GM12801 (cell line): ENCODE data around the gene CRYBB1.

ENCODE experiments used
- TF ChIP-seq, protein P1 (sequence below): IDR thresholded peaks from one replicate; pipeline ENCODE4 v1.5.1; 2011; ENCODE audit warnings: control low read depth; ENCODE audit not compliant: insufficient read length; ENCODE audit errors: extremely low read depth

Gene CRYBB1

DNA sequence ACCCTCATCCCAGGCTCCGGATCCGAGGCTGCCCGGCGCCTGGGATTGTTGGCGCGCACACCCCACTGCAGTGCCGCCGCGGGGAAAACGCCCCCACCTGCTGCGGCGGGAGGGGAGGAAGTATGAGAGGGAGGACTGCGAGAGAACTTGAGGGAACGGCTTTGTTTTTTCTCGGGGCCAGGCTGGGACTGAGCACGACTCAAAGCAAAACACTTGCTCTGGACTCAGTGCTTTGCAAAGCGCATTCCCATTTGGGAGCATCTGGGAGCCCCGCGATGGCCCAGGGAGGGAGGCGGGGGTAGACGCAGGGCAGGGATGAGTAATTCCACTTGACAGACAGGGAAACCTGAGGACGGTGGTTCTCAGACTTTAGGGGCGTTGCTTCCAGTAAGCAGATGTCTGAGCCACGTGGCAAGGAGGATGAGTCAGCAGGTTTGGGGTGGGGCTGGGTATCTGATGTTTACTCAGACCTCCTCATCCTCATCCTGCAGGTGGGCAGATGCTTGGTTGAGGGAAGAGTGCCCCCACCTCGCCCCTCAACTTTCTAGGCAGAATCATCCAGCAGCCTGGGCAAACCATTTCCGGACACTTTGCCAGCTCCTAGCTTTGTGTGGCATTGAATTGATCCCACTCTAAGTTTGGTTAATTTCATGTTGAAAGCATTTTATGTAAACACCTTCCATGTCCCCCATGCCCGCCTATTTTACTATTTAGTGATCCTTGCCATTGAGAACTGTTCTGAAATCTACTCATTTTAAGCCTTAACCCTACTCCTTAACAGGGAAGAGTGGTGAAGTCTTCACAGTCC is 41.0 kb upstream of the CRYBB1 start:
- TF ChIP-seq, protein P1, sequence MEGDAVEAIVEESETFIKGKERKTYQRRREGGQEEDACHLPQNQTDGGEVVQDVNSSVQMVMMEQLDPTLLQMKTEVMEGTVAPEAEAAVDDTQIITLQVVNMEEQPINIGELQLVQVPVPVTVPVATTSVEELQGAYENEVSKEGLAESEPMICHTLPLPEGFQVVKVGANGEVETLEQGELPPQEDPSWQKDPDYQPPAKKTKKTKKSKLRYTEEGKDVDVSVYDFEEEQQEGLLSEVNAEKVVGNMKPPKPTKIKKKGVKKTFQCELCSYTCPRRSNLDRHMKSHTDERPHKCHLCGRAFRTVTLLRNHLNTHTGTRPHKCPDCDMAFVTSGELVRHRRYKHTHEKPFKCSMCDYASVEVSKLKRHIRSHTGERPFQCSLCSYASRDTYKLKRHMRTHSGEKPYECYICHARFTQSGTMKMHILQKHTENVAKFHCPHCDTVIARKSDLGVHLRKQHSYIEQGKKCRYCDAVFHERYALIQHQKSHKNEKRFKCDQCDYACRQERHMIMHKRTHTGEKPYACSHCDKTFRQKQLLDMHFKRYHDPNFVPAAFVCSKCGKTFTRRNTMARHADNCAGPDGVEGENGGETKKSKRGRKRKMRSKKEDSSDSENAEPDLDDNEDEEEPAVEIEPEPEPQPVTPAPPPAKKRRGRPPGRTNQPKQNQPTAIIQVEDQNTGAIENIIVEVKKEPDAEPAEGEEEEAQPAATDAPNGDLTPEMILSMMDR, result no peak

DNA sequence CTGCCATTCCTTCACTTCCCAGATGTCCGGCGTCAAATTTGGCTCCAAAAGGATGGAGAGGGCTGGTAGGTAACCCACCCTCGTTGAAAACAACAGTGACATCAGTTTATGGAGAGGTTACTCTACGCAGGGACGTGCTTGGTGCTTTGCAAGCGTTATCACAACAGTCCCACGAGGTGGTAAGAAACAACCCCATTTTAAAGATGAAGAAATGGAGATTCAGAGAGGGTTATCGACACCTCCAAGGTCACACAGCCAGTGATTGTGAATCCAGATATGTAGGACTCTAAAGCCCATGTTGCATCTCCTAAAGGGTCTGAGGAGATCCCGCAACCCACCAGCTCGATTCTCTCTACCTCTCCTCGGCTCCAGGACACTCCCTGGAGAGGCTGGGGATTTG is 40.3 kb upstream of the CRYBB1 start:
- TF ChIP-seq, protein P1, result no peak

DNA sequence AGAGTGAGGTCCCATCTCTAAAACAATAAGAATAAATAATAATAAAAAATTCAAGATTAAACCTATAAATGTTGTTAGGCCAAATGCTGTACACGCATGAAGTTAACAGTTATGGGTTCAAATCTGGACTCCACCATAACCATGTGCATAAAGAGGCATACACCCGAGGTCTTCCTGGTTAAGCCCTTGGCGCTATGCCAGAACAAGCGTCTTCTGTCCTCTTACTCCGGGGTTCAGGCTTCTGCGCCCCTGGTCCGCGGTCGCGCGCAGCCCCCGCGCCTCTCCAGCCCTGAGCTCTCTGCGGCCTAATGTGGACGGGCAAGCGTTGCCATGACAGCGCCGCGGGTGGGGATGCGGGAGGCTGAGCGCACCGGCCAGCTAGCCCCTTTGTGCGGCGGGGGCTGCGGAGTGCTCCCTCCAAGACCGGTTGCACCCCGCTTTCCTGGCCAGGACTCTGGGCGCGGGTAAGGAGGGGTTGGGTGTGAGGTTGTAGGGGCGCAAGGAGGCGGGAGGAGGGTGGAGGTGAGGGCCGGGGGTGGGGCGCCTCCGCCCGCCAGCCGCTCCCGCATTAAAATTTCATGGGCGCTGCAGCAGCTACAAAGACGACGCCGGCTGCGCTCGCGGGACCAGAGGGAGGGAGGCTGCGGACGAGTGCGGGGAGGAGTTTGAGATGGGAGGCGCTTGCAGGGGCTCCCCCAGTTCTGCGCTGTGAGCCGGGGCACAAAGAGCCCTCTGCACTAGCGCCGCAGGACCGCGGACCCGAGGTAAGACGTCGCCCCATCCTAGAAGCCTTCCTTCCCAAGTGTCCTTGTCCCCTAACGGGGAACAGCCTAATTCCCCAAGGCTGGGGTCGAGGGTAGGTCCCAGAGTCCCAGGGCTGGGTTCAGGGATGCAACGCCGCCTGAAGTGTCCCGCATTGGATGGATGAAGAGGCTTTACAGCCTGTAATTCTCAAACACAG is 39.3 kb upstream of the CRYBB1 start, which contains the start of gene MIAT:
TSS of gene MIAT (plus strand) at position 698 of the 961 bp plus-strand sequence.
- TF ChIP-seq, protein P1, result no peak

DNA sequence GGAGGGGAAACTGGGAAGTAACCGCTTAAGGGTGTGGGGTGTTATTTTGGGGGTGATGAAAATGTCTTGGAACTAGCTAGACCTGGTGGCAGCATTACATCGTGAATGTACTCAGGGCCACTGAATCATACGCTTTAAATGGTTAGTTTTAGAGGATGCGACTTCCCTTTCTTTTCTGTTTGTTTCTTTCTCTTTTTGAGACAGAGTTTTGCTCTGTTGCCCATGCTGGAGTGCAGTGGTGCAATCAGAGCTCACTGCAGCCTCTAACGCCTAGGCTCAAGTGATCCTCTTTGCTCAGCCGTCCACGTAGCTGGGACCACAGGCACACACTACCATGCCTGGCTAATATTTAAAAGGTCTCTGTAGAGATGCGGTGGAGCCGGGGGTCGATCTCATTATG is 34.0 kb upstream of the CRYBB1 start:
- TF ChIP-seq, protein P1, result no peak

DNA sequence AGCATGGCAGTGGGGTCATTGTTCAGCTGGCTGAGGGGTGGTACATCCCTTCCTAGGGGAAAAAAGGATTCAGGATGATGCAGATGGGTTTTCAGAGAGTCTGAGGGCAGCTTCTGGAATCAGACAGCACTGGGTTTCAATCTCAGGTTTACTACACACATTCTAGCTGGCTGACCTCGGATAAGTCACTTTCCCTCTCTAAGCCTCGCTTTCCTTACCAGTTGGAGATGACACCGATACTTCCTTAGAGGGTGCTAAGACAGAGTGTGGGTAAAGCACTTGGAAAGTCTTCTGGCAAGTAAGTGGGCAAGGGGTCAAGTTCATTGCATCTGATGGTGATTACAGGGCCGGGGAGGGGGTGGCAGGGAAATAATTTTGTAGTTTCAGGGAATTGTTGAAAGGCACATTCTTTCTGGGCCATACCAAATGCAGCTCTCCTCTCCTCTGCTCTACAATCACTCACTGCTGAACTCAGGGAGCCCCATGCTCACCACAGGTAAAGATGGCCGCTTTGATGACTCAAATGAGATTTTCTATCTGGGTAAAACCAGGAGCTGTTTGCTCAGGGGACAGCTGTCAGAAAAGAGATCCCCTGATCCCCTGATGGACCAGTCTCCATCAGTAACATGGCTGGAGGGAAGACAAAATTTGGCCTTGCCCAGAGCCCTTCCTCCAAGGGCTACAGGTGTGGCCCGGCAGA is 33.0 kb upstream of the CRYBB1 start:
- TF ChIP-seq, protein P1, result no peak

DNA sequence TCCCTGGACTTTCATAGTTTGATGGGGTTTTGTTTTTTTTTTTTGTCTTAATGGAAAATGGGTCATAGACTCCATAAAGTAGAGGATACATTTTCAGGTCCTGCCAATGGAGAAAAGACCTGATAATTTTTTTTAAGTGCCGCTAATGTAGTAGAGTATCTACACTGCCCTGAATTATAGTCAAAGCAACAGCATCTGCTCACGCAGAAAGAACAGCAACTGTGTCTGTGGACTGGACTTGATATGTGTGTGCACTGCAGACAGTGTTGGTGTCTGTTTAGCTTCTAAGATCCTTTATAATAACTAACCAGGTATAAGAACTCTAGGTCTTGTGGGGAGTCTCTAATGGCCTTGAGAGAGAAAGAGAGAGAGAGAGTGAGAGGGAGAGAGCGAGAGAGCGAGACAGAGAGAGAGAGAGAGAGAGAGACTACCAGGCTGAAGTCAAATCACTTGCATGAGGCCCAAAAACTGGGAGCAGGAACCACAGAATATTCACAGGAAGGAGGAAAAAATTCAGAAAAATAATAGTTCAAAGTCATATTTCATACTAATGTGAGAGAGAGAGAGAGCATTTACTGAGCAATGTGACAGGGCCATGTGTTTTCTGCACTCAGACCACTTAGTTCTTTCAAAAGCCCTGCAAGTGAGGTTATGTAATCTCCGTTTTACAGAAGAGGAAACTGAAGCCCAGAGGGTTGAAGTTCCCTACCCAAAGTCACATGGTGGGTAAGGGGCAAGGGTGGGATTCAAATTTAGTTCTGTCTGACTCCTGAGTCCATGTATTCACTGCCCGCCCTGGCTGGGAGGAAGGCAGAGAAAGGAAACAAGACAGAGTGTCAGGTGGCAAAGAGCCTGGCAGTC is 30.9 kb upstream of the CRYBB1 start:
- TF ChIP-seq, protein P1, result no peak
